HG03469 (cell line): ENCODE results near the gene MEX3D.
"Not testable (repeated sequence)": the region's sequence is repeated elsewhere in the genome, so short reads cannot be mapped to it uniquely, and the experiment has no call there.

Experiments used
- ATAC-seq: cut with Tn5 transposase; IDR thresholded peaks from one replicate; pipeline ENCODE4 v1.9.1; 2021; ENCODE audit warnings: mild to moderate bottlenecking, moderate library complexity, moderate number of reproducible peaks; ENCODE audit not compliant: unreplicated experiment

MEX3D gene

GRCh38 chr19:1522061-1522460 is 46.1 kb downstream of the MEX3D start:
- ATAC-seq: no peak

- no peak for ATAC-seq
Measured at GRCh38 chr19:1521636-1522035, 46.5 kb downstream of the MEX3D start.

- ATAC-seq: no peak
Measured at GRCh38 chr19:1520203-1520780, 47.8 kb downstream of the MEX3D start.

GRCh38 chr19:1519802-1520201 is 48.3 kb downstream of the MEX3D start:
- not testable (repeated sequence) for ATAC-seq

GRCh38 chr19:1518471-1518870 is 49.7 kb downstream of the MEX3D start:
- no peak for ATAC-seq

GRCh38 chr19:1516395-1516753 is 51.8 kb downstream of the MEX3D start:
- no peak for ATAC-seq

GRCh38 chr19:1514986-1515721 is 53.0 kb downstream of the MEX3D start:
- ATAC-seq: no peak

- no peak for ATAC-seq
Measured at GRCh38 chr19:1514295-1514661, 53.8 kb downstream of the MEX3D start.

GRCh38 chr19:1513499-1514294 is 54.4 kb downstream of the MEX3D start:
- no peak for ATAC-seq

GRCh38 chr19:1512671-1513498 is 55.2 kb downstream of the MEX3D start, which contains the start of gene ADAMTSL5:
Gene ADAMTSL5 (minus strand): TSS chr19:1513019. CDS start chr19:1510943, 2,076 bp downstream.
- no peak for ATAC-seq

- no peak for ATAC-seq
Measured at GRCh38 chr19:1511318-1512317, 56.5 kb downstream of the MEX3D start.

- ATAC-seq: no peak
Measured at GRCh38 chr19:1510807-1511206, 57.3 kb downstream of the MEX3D start.

- ATAC-seq: no peak
Measured at GRCh38 chr19:1510442-1510806, 57.7 kb downstream of the MEX3D start.

GRCh38 chr19:1509602-1510441 is 58.3 kb downstream of the MEX3D start:
- ATAC-seq: no peak

- no peak for ATAC-seq
Measured at GRCh38 chr19:1508507-1508856, 59.6 kb downstream of the MEX3D start.

- ATAC-seq: no peak
Measured at GRCh38 chr19:1507763-1508506, 60.2 kb downstream of the MEX3D start.

GRCh38 chr19:1507192-1507660 is 60.9 kb downstream of the MEX3D start:
- no peak for ATAC-seq
